ENCODE data around the gene ANKRD11.
"Not testable (repeated sequence)": the region's sequence is repeated elsewhere in the genome, so short reads cannot be mapped to it uniquely, and the experiment has no call there.

ANKRD11 gene

GRCh38 chr16:89257281-89257731 is 233.1 kb downstream of the ANKRD11 start:
- in situ Hi-C loops (cut with MboI; ENCODE audit: low pct_unique_long_range_greater_than_20kb, low sequenced_read_pairs, unreplicated experiment): no loop called here
- no peak for TF ChIP-seq CTCF (IDR thresholded peaks at IDR 0.05; ENCODE audit: extremely low read depth, insufficient read depth, missing control alignments)
- peak; percentile 34 for DNase-seq (ENCODE audit: low spot score)

- DNase-seq (ENCODE audit: low spot score): peak; percentile 40
- no peak for TF ChIP-seq CTCF (IDR thresholded peaks at IDR 0.05; ENCODE audit: extremely low read depth, insufficient read depth, missing control alignments)
- in situ Hi-C loops (cut with MboI; ENCODE audit: low pct_unique_long_range_greater_than_20kb, low sequenced_read_pairs, unreplicated experiment): no loop called here
Measured at GRCh38 chr16:89256651-89257254, 233.6 kb downstream of the ANKRD11 start.

GRCh38 chr16:89253548-89254287 is 236.6 kb downstream of the ANKRD11 start:
- in situ Hi-C loops (cut with MboI; ENCODE audit: low pct_unique_long_range_greater_than_20kb, low sequenced_read_pairs, unreplicated experiment): no loop called here
- TF ChIP-seq CTCF (IDR thresholded peaks at IDR 0.05; ENCODE audit: extremely low read depth, insufficient read depth, missing control alignments): no peak

GRCh38 chr16:89248196-89248982 is 242.0 kb downstream of the ANKRD11 start:
- in situ Hi-C loops (cut with MboI; ENCODE audit: low pct_unique_long_range_greater_than_20kb, low sequenced_read_pairs, unreplicated experiment): no loop called here
- DNase-seq (ENCODE audit: low spot score): no peak
- TF ChIP-seq CTCF (IDR thresholded peaks at IDR 0.05; ENCODE audit: extremely low read depth, insufficient read depth, missing control alignments): no peak

More at GRCh38 chr16:89253548-89254287, 236.6 kb downstream of the ANKRD11 start:
- no peak for DNase-seq (ENCODE audit: low spot score)

DNA sequence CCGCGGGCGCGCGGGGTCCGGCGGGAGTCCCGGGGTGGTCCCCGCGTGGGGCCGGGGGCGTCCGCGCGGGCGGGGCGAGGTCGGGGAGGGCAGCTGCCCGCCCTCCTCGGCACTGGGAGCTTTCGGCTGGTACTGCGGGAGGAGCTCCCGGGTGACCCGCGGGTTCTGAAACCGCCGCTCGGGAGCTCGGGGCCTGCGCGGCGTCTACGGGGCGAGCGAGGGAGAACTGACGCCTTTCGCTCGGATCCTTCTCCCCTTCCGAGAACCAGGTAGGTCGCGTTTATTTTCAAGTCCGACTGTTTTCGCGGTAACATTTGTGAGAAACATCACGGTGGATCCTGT is 242.7 kb downstream of the ANKRD11 start:
- DNase-seq (ENCODE audit: low spot score); in situ Hi-C loops (cut with MboI; ENCODE audit: low pct_unique_long_range_greater_than_20kb, low sequenced_read_pairs, unreplicated experiment): not testable (repeated sequence)

GRCh38 chr16:89246903-89247733 is 243.2 kb downstream of the ANKRD11 start:
- peak; percentile 100 for DNase-seq (ENCODE audit: low spot score)
- TF ChIP-seq CTCF (IDR thresholded peaks at IDR 0.05; ENCODE audit: extremely low read depth, insufficient read depth, missing control alignments): no peak
- in situ Hi-C loops (cut with MboI; ENCODE audit: low pct_unique_long_range_greater_than_20kb, low sequenced_read_pairs, unreplicated experiment): no loop called here
